PFSK-1 (cell line): ENCODE results near the gene SEMA3A.

Experiments
- POLR2AphosphoS5 ChIP-seq: IDR thresholded peaks from 2 replicates; pipeline ENCODE4 v1.6.1; 2012; ENCODE audit warnings: low read depth, mild to moderate bottlenecking, control low read depth, low read length, moderate library complexity
- TAF1 ChIP-seq: IDR thresholded peaks from 2 replicates; pipeline ENCODE4 v1.6.1; 2012; ENCODE audit warnings: low read length, control low read depth, borderline replicate concordance; ENCODE audit not compliant: insufficient read depth

GRCh38 chr7:84123965-84124547, 70.5 kb downstream of the SEMA3A start:
- TF ChIP-seq POLR2AphosphoS5: no peak
- TF ChIP-seq TAF1: no peak
